CD4-positive, CD25-positive, alpha-beta regulatory T cell (primary cell): Measurements from ENCODE around the gene BCL6. TPM values are rescaled to one million over a fixed set of nuclear protein-coding genes. Genes with fewer than 3 reads are reported as not detected.

Experiments used
- ATAC-seq, 2 donors: fragments of 150-1000 bp; cut with Tn5 transposase; one replicate each; pipeline ENCODE4 v1.10.0; 2021; ENCODE audit warnings: low read depth in 2 of 2, moderate number of reproducible peaks in 2 of 2, moderate library complexity in 1 of 2
- DNase-seq, 3 donors: peaks; one replicate each; pipeline versions ENCODE4 v3.0.0 to v3.0.0-alpha.2; 2012 to 2022; ENCODE audit warnings: mixed read lengths in 1 of 3
- H3K27ac ChIP-seq: one replicate; pipeline ENCODE4 v1.7.0; 2013; ENCODE audit warnings: mild to moderate bottlenecking, low read length; ENCODE audit not compliant: insufficient read depth, poor library complexity, severe bottlenecking
- H3K27me3 ChIP-seq: one replicate; pipeline ENCODE4 v1.7.0; 2013; ENCODE audit warnings: low read length; ENCODE audit not compliant: control insufficient read depth, insufficient read depth
- H3K36me3 ChIP-seq: one replicate; pipeline ENCODE4 v1.7.0; 2013; ENCODE audit warnings: mild to moderate bottlenecking, low read length, moderate library complexity; ENCODE audit not compliant: control insufficient read depth, insufficient read depth
- H3K4me1 ChIP-seq: 2 replicates; pipeline ENCODE4 v1.7.0; 2013; ENCODE audit warnings: mild to moderate bottlenecking, low read length; ENCODE audit not compliant: insufficient read depth, control insufficient read depth, poor library complexity, severe bottlenecking
- H3K4me3 ChIP-seq: one replicate; pipeline ENCODE4 v1.7.0; 2013; ENCODE audit warnings: low read depth, mild to moderate bottlenecking, low read length, moderate library complexity
- H3K9me3 ChIP-seq, 2 experiments: 1 replicate in 1 of 2; 2 replicates in 1 of 2; pipeline ENCODE4 v1.7.0; 2013; ENCODE audit warnings: low read length in 2 of 2, mild to moderate bottlenecking in 1 of 2, moderate library complexity in 1 of 2; ENCODE audit not compliant: control insufficient read depth in 2 of 2
- H3K27ac Mint-ChIP-seq, 3 donors: one replicate each; pipeline ENCODE4 v1.8.0; 2020 to 2022; ENCODE audit warnings: mild to moderate bottlenecking in 3 of 3, mixed read lengths in 3 of 3, moderate library complexity in 2 of 3
- H3K27me3 Mint-ChIP-seq: one replicate; pipeline ENCODE4 v1.8.0; 2022; ENCODE audit warnings: mild to moderate bottlenecking, mixed read lengths
- H3K36me3 Mint-ChIP-seq: one replicate; pipeline ENCODE4 v1.8.0; 2020; ENCODE audit warnings: mixed read lengths
- H3K4me1 Mint-ChIP-seq, 4 donors: one replicate each; pipeline ENCODE4 v1.8.0; 2020 to 2022; ENCODE audit warnings: mixed read lengths in 4 of 4, mild to moderate bottlenecking in 1 of 4
- H3K4me3 Mint-ChIP-seq, 4 donors: one replicate each; pipeline ENCODE4 v1.8.0; 2020 to 2022; ENCODE audit warnings: mild to moderate bottlenecking in 4 of 4, mixed read lengths in 4 of 4, moderate library complexity in 3 of 4
- H3K9me3 Mint-ChIP-seq, 7 donors: one replicate each; pipeline ENCODE4 v1.8.0; 2020 to 2022; ENCODE audit warnings: mixed read lengths in 7 of 7, mild to moderate bottlenecking in 3 of 7, moderate library complexity in 2 of 7
- polyA plus RNA-seq, 4 donors: library from polyadenylated mRNA; unstranded; fragments of 300-500 nt; fragmentation: Illumina TruSeq; gene quantifications; one replicate each; pipeline ENCODE4 v1.2.3, GENCODE V29; 2021
- total RNA-seq: library from RNA; stranded (reverse); gene quantifications from one replicate; pipeline ENCODE4 v1.2.3, GENCODE V29; 2022

The BCL6 gene
- total RNA-seq (39.6 TPM), polyA plus RNA-seq (1 to 10 TPM; 1.8 to 3.4 (median 2.5) TPM)

GRCh38 chr3:187745201-187746058, at the start of gene BCL6:
BCL6 (minus strand) TSS chr3:187745468; CDS start chr3:187733693, 11,775 bp downstream.
- peak within 1 kb of the TSS; percentile 100 for H3K27ac Mint-ChIP-seq
- no peaks in the 10 kb centered on the region for H3K36me3 Mint-ChIP-seq
- H3K4me3 ChIP-seq: peak within 1 kb of the TSS; percentile 97
- H3K4me1 Mint-ChIP-seq: peaks cover 11 to 79% (median 41%) of the 10 kb centered on the region in 4 donors
- H3K9me3 ChIP-seq: no peaks in the 10 kb centered on the region
- no peaks in the 10 kb centered on the region for H3K9me3 Mint-ChIP-seq
- H3K4me3 Mint-ChIP-seq: peak within 1 kb of the TSS; percentile 95 to 98 (median 97)
- no peaks in the 10 kb centered on the region for H3K27me3 ChIP-seq
- DNase-seq (peak; percentile 79 to 98 (median 95)), ATAC-seq (peak; percentile 55 to 64)
- H3K36me3 ChIP-seq: no peaks in the 10 kb centered on the region
- H3K27ac ChIP-seq: peak within 1 kb of the TSS; percentile 92
- peaks cover 7% of the 10 kb centered on the region for H3K27me3 Mint-ChIP-seq
- peaks cover 68% of the 10 kb centered on the region for H3K4me1 ChIP-seq

DNA sequence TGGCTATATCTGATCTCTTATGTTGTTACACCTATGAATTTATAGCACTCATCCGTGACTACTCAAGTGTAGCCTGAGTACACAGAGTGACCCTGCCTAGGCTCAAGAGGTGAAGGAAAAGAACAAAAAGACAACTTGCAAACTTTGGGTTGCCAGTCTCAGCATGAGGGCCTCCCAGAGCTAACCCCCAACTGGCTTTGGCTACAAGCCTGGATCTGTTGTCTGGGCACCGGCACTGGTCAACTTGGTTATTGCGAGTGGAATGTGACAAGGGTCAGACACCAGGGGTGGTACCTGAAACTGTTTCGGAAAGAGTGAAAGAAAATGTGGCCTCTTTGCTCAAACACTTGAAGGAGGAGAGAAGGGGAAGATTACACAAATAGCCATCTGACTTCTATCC, 49.5 kb upstream of the BCL6 start:
- peaks cover 18% of the 10 kb centered on the region for H3K4me1 ChIP-seq
- H3K4me3 ChIP-seq: no peak overlapping the region
- no peak for ATAC-seq
- DNase-seq: no peak
- H3K27ac Mint-ChIP-seq: no peak overlapping the region
- H3K27me3 ChIP-seq: no peaks in the 10 kb centered on the region
- H3K36me3 Mint-ChIP-seq: no peaks in the 10 kb centered on the region
- H3K27ac ChIP-seq: no peak overlapping the region
- no peaks in the 10 kb centered on the region for H3K9me3 ChIP-seq
- no peak overlapping the region for H3K4me3 Mint-ChIP-seq
- no peaks in the 10 kb centered on the region for H3K36me3 ChIP-seq
- peaks cover 21 to 42% (median 37%) of the 10 kb centered on the region in 4 donors for H3K4me1 Mint-ChIP-seq
- no peaks in the 10 kb centered on the region for H3K9me3 Mint-ChIP-seq
- H3K27me3 Mint-ChIP-seq: peaks cover 10% of the 10 kb centered on the region

DNA sequence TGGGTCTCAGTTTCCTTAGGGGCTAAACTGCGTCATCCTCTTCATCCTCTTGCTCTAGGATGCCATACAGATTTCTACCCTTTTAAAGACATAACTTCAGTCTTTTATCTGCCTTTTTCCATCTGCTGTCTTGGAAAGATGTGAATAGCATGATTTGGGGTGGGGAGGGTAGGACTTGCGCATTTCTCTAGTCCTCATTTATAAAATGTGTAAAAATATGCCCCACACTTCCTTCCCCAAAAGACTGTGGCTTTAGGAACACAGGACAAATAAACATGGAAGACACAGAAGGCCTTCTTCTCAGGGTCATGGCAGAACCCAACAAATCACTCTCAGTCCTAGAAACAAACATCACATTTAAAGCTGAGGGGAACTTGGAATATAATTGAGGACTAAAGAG, 48.4 kb upstream of the BCL6 start:
- ATAC-seq (no peak), DNase-seq (no peak)
- no peak overlapping the region for H3K27ac Mint-ChIP-seq
- no peak overlapping the region for H3K27ac ChIP-seq
- H3K4me3 ChIP-seq: no peak overlapping the region
- H3K27me3 Mint-ChIP-seq: peaks cover 10% of the 10 kb centered on the region
- no peaks in the 10 kb centered on the region for H3K36me3 ChIP-seq
- H3K4me3 Mint-ChIP-seq: no peak overlapping the region
- peaks cover 10 to 37% (median 32%) of the 10 kb centered on the region in 4 donors for H3K4me1 Mint-ChIP-seq
- peaks cover 7% of the 10 kb centered on the region for H3K4me1 ChIP-seq
- no peaks in the 10 kb centered on the region for H3K36me3 Mint-ChIP-seq
- H3K27me3 ChIP-seq: no peaks in the 10 kb centered on the region
- peaks cover 0 to 2% (median 0%) of the 10 kb centered on the region in 7 donors for H3K9me3 Mint-ChIP-seq
- no peaks in the 10 kb centered on the region for H3K9me3 ChIP-seq

- Mint-ChIP-seq H3K9me3 (peaks cover 0 to 2% (median 0%) of the 10 kb centered on the region in 7 donors), H3K36me3 (no peaks in the 10 kb centered on the region), H3K27me3 (peaks cover 10% of the 10 kb centered on the region), H3K4me1 (peaks cover 0 to 29% (median 21%) of the 10 kb centered on the region in 4 donors), H3K27ac (no peak overlapping the region), H3K4me3 (no peak overlapping the region)
- no peaks in the 10 kb centered on the region for H3K27me3 ChIP-seq
- ATAC-seq (no peak), DNase-seq (no peak)
- H3K4me1 ChIP-seq: no peaks in the 10 kb centered on the region
- H3K36me3 ChIP-seq: no peaks in the 10 kb centered on the region
- H3K9me3 ChIP-seq: no peaks in the 10 kb centered on the region
- H3K27ac ChIP-seq: no peak overlapping the region
- H3K4me3 ChIP-seq: no peak overlapping the region
These were observed 47.3 kb upstream of the BCL6 start for GRCh38 chr3:187792521-187792920.

DNA sequence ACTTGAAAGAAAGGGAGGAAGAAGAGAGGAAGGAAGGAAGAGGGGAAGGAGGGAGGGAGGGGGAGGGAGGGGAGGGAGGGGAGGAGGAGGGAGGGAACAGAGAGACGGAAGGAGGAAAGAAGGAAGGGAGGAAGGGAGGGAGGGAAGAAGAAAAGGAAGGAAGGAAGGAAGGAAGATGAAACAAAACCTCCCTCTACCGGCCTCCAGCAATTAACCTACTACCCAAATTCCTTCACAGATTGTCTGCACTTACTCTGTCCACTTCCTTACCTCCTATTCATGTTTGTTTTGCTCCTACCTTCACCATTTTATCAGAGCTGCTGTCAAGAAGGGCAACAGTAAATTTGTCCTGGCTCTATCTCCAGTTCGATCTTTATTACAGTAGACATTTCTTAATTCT, 44.6 kb upstream of the BCL6 start:
- Histone ChIP-seq H3K4me3 (no peak overlapping the region), H3K9me3 (no peaks in the 10 kb centered on the region), H3K36me3 (no peaks in the 10 kb centered on the region), H3K27ac (no peak overlapping the region), H3K4me1 (no peaks in the 10 kb centered on the region), H3K27me3 (no peaks in the 10 kb centered on the region)
- peaks cover 10% of the 10 kb centered on the region for H3K27me3 Mint-ChIP-seq
- DNase-seq (no peak), ATAC-seq (no peak)
- peak overlapping the region in 1 of 3 donors; percentile 62 for H3K27ac Mint-ChIP-seq
- no peaks in the 10 kb centered on the region for H3K36me3 Mint-ChIP-seq
- peaks cover 0 to 22% (median 17%) of the 10 kb centered on the region in 4 donors for H3K4me1 Mint-ChIP-seq
- H3K4me3 Mint-ChIP-seq: peak overlapping the region in 1 of 4 donors; percentile 35
- H3K9me3 Mint-ChIP-seq: peaks cover 0 to 2% (median 0%) of the 10 kb centered on the region in 7 donors

- Histone ChIP-seq H3K27ac (no peak overlapping the region), H3K27me3 (no peaks in the 10 kb centered on the region), H3K9me3 (no peaks in the 10 kb centered on the region), H3K4me1 (no peaks in the 10 kb centered on the region), H3K36me3 (no peaks in the 10 kb centered on the region), H3K4me3 (no peak overlapping the region)
- H3K4me3 Mint-ChIP-seq: peak overlapping the region in 1 of 4 donors; percentile 16
- no peak overlapping the region for H3K27ac Mint-ChIP-seq
- H3K36me3 Mint-ChIP-seq: no peaks in the 10 kb centered on the region
- no peak for ATAC-seq
- peaks cover 7% of the 10 kb centered on the region for H3K27me3 Mint-ChIP-seq
- peaks cover 0 to 2% (median 0%) of the 10 kb centered on the region in 7 donors for H3K9me3 Mint-ChIP-seq
- peaks cover 0 to 22% (median 13%) of the 10 kb centered on the region in 4 donors for H3K4me1 Mint-ChIP-seq
- no peak for DNase-seq
These were observed 44.0 kb upstream of the BCL6 start for GRCh38 chr3:187788984-187789857.

DNA sequence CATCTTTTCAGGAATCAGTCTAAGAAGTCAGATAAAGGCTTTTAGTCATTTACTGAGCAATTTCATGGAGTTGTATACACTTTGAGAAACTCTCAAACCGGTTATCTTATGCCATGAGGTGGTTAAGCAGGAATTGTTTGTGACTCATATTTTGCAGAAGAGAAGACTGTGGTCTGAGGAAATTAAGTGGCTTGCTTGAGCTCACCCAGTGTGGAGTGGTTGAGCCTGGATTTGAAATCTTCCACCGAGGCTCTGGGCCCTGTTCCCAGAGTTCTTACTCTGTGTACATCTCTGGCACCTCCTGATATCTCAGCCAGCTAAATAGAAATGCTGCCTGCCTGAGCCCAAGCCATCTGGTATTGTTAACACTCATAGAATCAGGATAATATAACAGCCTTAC, 37.8 kb upstream of the BCL6 start:
- H3K36me3 ChIP-seq: no peaks in the 10 kb centered on the region
- Mint-ChIP-seq H3K4me3 (no peak overlapping the region), H3K27me3 (no peaks in the 10 kb centered on the region), H3K9me3 (no peaks in the 10 kb centered on the region), H3K36me3 (no peaks in the 10 kb centered on the region), H3K27ac (no peak overlapping the region), H3K4me1 (peaks cover 0 to 7% (median under 1%) of the 10 kb centered on the region in 4 donors)
- peaks cover under 1% of the 10 kb centered on the region for H3K4me1 ChIP-seq
- no peak overlapping the region for H3K4me3 ChIP-seq
- no peak overlapping the region for H3K27ac ChIP-seq
- ATAC-seq (no peak), DNase-seq (no peak)
- H3K9me3 ChIP-seq: no peaks in the 10 kb centered on the region
- H3K27me3 ChIP-seq: no peaks in the 10 kb centered on the region
